ENCODE results near the gene INSIG1.

GRCh38 chr7:155292680-155293226 lies 4.9 kb upstream of the INSIG1 start:
- no peak for TF ChIP-seq CTCF (IDR thresholded peaks at IDR 0.05)
- no peak for TF ChIP-seq POLR2AphosphoS5 (IDR thresholded peaks at IDR 0.05; ENCODE audit: low read depth, low read length)
